DND-41 (cell line): ENCODE data around the gene UVSSA.

Source experiments
- ATAC-seq: fragments of 200-7000 bp; cut with Tn5 transposase; 3 replicates; pipeline ENCODE4 v1.9.1; 2021; ENCODE audit warnings: low read depth; ENCODE audit not compliant: insufficient read depth
- DNase-seq: peaks from one replicate; pipeline ENCODE4 v3.0.0-alpha.2; 2020
- H2AFZ ChIP-seq: 2 replicates; pipeline ENCODE4 v1.6.0; 2012; ENCODE audit warnings: low read depth, low read length
- H3K27ac ChIP-seq: 2 replicates; pipeline ENCODE4 v1.5.1; 2012; ENCODE audit warnings: low read length, inconsistent platforms
- H3K27me3 ChIP-seq: fragments of 200-600 bp; sonication (generic); 2 replicates; pipeline ENCODE4 v1.6.0; 2012; ENCODE audit warnings: low read length, mild to moderate bottlenecking, inconsistent platforms; ENCODE audit not compliant: insufficient read depth, poor library complexity
- H3K36me3 ChIP-seq: 2 replicates; pipeline ENCODE4 v1.5.1; 2012; ENCODE audit warnings: low read length, inconsistent platforms; ENCODE audit not compliant: insufficient read depth
- H3K4me1 ChIP-seq: 2 replicates; pipeline ENCODE4 v1.5.1; 2012; ENCODE audit warnings: mild to moderate bottlenecking, low read length; ENCODE audit not compliant: insufficient read depth
- H3K4me2 ChIP-seq: 2 replicates; pipeline ENCODE4 v1.6.0; 2012; ENCODE audit warnings: mild to moderate bottlenecking, moderate library complexity, low read length, inconsistent platforms; ENCODE audit not compliant: insufficient read depth
- H3K4me3 ChIP-seq, 2 experiments: fragments of 200-600 bp in 1 of 2; shearing (Covaris generic) in 1 of 2; 2 replicates each; pipeline ENCODE4 v1.5.1; 2012 to 2016; ENCODE audit warnings: inconsistent platforms in 2 of 2, low read length in 2 of 2, mild to moderate bottlenecking in 2 of 2, low read depth in 1 of 2, moderate library complexity in 1 of 2
- H3K79me2 ChIP-seq: 2 replicates; pipeline ENCODE4 v1.6.0; 2012; ENCODE audit warnings: low read length, inconsistent platforms; ENCODE audit not compliant: insufficient read depth
- H3K9ac ChIP-seq: 2 replicates; pipeline ENCODE4 v1.6.0; 2012; ENCODE audit warnings: low read depth, mild to moderate bottlenecking, inconsistent platforms, low read length, moderate library complexity
- H3K9me3 ChIP-seq: 2 replicates; pipeline ENCODE4 v1.5.1; 2012; ENCODE audit warnings: low read length, moderate library complexity, mild to moderate bottlenecking, inconsistent platforms; ENCODE audit not compliant: insufficient read depth, severe bottlenecking
- H4K20me1 ChIP-seq: 2 replicates; pipeline ENCODE4 v1.6.0; 2012; ENCODE audit warnings: low read length; ENCODE audit not compliant: insufficient read depth
- EZH2 ChIP-seq: IDR thresholded peaks from 3 replicates; pipeline ENCODE4 v1.6.1; 2012; ENCODE audit warnings: borderline replicate concordance, low read depth, mild to moderate bottlenecking, moderate library complexity, low read length, inconsistent platforms; ENCODE audit not compliant: severe bottlenecking
- TF ChIP-seq, protein P1 (sequence below): IDR thresholded peaks from 2 replicates; pipeline ENCODE4 v1.5.1; 2012; ENCODE audit warnings: borderline replicate concordance, low read length, moderate library complexity, mild to moderate bottlenecking; ENCODE audit not compliant: poor library complexity, severe bottlenecking; ENCODE audit errors: extremely low read depth

UVSSA gene

DNA sequence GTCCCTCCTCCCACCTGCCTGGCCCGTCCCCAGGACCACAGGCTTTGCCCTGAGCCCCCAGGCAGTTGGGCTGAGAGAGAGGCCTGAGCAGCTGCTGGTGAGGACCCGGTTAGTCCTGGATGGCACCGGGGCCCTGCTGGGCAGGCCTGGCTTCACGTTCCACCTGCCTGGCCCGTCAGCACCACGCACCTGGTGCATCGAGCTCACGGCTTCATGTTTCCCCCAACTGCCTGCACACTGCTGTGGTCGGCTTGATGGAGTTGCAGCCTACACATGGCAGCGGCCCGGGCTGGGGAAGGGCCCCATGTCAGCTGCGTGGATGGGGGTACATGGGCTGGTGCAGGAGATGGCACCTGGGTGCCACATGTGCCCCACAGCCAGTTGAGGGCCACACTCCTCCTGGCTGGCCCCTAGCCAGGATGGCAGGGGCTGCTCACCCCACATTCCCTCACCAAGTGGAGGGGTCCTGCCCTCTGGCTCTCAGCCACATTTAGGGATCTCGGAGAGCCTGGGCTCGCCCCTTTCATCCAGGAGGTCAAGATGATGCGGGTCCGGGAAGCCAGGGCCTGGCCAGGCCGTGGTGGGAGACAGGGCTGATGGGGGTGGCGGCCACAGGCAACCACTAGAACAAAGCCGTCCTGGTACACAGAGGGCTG, 30.7 kb downstream of the UVSSA start:
- H3K4me3 ChIP-seq, result no peak overlapping the region

DNA sequence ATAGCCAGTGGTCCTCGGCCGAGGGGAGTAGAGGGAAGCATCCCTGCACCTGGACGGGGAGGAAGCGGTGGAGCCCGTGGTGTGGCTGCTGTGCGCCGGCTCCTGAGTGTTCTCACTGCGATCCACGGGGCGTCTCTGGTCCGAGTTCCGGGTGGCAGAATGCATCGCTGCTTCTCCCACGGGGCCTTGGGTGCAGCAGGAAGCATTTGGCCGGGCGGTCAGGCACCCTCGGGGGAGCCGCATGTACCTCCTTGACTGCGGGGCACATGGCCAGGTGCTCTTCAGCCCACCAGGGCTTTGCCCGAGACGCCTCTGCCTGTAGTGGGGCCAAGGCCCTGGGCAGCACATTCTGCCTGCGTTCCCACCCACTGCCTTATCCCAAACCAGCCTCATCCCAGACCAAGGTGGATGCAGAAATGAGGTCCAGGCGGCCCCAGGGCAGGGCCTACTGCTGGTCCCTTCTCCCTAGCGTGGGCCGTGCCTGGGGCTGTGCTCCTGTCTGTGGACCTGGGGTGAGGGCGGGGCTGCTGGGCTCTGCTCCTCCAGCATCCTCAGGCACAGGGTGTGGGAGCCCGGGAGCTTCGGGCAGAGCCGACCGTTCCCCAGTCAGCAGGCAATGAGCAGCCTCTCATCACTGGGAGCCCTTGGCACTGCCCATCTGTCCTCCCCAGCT, 31.7 kb downstream of the UVSSA start:
- Histone ChIP-seq H3K4me3 (no peak overlapping the region), H3K9me3 (no peaks in the 10 kb centered on the region), H3K9ac (no peak overlapping the region), H3K4me1 (no peaks in the 10 kb centered on the region), H2AFZ (no peak overlapping the region), H3K36me3 (peaks cover 13% of the 10 kb centered on the region), H3K27ac (no peak overlapping the region), H3K27me3 (no peaks in the 10 kb centered on the region), H3K4me2 (no peak overlapping the region), H4K20me1 (0 out of 2 replicates have a peak, but pooled peaks cover 3% of the 10 kb centered on the region), H3K79me2 (no peaks in the 10 kb centered on the region)
- ATAC-seq (no peak), DNase-seq (no peak)
- TF ChIP-seq, protein P1, sequence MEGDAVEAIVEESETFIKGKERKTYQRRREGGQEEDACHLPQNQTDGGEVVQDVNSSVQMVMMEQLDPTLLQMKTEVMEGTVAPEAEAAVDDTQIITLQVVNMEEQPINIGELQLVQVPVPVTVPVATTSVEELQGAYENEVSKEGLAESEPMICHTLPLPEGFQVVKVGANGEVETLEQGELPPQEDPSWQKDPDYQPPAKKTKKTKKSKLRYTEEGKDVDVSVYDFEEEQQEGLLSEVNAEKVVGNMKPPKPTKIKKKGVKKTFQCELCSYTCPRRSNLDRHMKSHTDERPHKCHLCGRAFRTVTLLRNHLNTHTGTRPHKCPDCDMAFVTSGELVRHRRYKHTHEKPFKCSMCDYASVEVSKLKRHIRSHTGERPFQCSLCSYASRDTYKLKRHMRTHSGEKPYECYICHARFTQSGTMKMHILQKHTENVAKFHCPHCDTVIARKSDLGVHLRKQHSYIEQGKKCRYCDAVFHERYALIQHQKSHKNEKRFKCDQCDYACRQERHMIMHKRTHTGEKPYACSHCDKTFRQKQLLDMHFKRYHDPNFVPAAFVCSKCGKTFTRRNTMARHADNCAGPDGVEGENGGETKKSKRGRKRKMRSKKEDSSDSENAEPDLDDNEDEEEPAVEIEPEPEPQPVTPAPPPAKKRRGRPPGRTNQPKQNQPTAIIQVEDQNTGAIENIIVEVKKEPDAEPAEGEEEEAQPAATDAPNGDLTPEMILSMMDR, result no peak
- no peak for TF ChIP-seq EZH2

More for the DNA sequence above, 30.7 kb downstream of the UVSSA start:
- H3K9ac ChIP-seq, result no peak overlapping the region
- no peak overlapping the region for H3K4me2 ChIP-seq
- H3K27ac ChIP-seq, result no peak overlapping the region
- H2AFZ ChIP-seq, result no peak overlapping the region
- ATAC-seq (no peak), DNase-seq (no peak)
- peaks cover 9% of the 10 kb centered on the region for H3K36me3 ChIP-seq
- no peaks in the 10 kb centered on the region for H3K9me3 ChIP-seq
- TF ChIP-seq, protein P1, result no peak
- TF ChIP-seq EZH2, result no peak
- 0 out of 2 replicates have a peak, but pooled peaks cover 3% of the 10 kb centered on the region for H4K20me1 ChIP-seq
- H3K4me1 ChIP-seq, result no peaks in the 10 kb centered on the region
- no peaks in the 10 kb centered on the region for H3K79me2 ChIP-seq
- H3K27me3 ChIP-seq, result no peaks in the 10 kb centered on the region

DNA sequence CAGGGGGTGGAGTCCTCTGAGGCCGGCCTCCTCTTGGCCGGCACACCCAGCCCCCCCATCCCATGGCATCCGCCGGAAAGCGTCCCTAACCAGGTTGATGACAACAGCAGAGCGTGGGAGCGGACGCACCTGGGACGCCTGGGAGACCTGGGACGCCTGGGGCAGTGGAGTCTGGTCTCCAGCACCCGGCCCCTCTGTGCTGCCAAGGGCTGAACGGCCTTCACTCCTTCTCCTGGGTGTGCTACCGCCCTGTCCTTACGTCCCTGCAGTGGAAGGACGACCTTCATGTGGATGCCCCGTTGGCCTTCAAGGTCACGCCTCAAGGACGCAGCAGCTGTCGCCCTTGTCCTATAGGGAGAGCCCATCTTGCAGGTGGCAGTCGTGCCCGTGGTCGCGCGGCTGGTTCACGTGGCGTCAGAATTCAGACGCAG, 32.4 kb downstream of the UVSSA start:
- no peak for TF ChIP-seq EZH2
- TF ChIP-seq, protein P1, result no peak

More for the DNA sequence above, 32.4 kb downstream of the UVSSA start:
- H2AFZ ChIP-seq, result no peak overlapping the region
- no peaks in the 10 kb centered on the region for H3K79me2 ChIP-seq
- DNase-seq (no peak), ATAC-seq (no peak)
- no peak overlapping the region for H3K27ac ChIP-seq
- no peaks in the 10 kb centered on the region for H3K27me3 ChIP-seq
- no peaks in the 10 kb centered on the region for H3K9me3 ChIP-seq
- H4K20me1 ChIP-seq, result 0 out of 2 replicates have a peak, but pooled peaks cover 3% of the 10 kb centered on the region
- peaks cover 13% of the 10 kb centered on the region for H3K36me3 ChIP-seq
- H3K4me3 ChIP-seq, result no peak overlapping the region
- H3K4me1 ChIP-seq, result no peaks in the 10 kb centered on the region
- H3K4me2 ChIP-seq, result no peak overlapping the region
- no peak overlapping the region for H3K9ac ChIP-seq
